GM21526 (cell line): Measurements from ENCODE around the gene AEBP2.
"Not testable (repeated sequence)": the region's sequence is repeated elsewhere in the genome, so short reads cannot be mapped to it uniquely, and the experiment has no call there.

ENCODE experiments used
- ATAC-seq: cut with Tn5 transposase; IDR thresholded peaks from one replicate; pipeline ENCODE4 v1.9.1; 2021; ENCODE audit warnings: moderate library complexity; ENCODE audit not compliant: unreplicated experiment, low FRiP score

Gene AEBP2

DNA sequence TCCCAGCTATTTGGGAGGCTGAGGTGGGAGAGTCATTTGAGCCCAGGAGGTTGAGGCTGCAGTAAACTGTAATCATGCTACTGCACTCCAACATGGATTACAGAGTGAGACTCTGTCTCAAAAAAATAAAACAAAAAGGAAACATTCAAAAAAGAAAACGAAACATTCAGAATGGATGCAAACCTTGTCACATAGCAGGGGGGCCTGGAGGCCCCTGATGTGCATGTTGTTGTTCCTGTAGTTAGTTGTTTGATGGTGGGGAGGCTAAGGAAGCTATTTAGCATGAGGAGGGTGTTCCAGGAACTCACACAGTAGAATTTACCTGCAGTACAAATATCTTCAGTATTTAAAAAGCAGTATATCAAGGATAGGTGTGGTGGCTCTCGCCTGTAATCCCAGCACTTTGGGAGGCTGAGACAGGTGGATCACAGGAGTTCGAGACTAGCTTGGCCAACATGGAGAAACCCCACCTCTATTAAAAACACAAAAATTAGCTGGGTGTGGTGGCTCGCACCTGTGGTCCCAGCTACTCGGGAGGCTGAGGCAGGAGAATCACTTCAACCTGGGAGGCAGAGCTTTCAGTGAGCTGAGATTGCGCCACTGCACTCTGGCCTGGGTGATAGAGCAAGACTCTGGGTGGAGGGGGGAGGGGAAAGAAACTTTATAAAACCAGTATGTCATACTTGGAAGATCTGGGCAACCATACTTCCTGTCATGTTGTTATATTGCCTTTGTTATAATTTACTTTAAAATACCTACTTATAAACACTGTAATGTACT lies 17.6 kb upstream of the AEBP2 start:
- no peak for ATAC-seq

DNA sequence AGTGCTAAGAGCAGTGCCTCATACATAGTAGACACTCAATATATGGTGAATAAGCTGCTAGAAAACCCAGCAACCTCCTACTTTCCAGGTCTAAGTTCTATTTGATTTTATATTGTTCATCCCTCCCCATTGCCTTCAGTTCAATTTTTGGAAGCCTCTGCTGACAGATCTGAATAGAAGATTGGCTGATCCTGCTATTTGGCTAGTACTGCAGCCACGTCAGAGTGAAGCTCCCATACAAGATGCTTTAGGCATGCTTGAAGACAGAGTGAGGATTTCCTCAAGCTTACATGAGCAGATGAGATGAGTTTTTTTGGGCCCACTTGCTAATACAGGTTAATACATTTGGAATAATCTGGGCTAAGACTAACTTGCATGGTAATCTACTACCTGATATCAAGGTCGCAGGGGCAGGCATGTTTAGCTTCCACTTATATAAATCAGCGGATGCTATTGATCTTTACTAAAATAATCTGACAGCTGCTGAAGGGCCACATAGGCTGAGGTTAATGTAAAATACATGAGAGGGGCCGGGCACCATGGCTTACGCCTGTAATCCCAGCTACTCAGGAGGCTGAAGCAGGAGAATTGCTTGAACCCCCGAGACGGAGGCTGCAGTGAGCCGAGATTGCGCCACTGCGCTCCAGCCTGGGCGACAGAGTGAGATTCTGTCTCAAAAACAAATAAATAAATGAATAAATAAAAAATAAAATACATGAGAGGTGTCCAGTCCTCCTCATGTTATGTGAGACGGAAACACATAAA lies 15.9 kb upstream of the AEBP2 start:
- no peak for ATAC-seq

DNA sequence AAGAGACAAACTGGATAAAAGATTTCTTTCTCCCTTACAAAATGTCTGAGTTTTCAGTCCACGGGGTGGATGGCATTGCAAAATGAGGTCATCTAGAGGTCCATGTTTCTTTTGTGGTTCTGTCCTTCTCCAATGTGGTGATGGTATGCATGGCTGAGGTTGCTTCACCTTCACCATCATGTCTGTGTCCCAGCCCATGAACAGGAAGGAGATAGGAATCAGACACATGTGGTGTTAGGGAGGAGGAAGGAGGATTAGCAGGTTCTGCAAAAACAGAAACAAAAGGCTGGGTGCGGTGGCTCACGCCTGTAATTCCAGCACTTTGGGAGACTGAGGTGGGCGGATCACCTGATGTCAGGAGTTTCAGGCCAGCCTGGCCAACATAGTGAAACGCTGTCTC lies 11.0 kb upstream of the AEBP2 start:
- ATAC-seq, result no peak

DNA sequence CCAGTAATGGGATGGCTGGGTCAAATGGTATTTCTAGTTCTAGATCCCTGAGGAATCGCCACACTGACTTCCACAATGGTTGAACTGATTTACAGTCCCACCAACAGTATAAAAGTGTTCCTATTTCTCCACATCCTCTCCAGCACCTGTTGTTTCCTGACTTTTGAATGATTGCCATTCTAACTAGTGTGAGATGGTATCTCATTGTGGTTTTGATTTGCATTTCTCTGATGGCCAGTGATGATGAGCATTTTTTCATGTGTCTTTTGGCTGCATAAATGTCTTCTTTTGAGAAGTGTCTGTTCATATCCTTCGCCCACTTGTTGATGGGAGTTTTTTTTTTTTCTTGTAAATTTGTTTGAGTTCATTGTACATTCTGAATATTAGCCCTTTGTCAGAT lies 9.8 kb upstream of the AEBP2 start:
- ATAC-seq, result not testable (repeated sequence)

DNA sequence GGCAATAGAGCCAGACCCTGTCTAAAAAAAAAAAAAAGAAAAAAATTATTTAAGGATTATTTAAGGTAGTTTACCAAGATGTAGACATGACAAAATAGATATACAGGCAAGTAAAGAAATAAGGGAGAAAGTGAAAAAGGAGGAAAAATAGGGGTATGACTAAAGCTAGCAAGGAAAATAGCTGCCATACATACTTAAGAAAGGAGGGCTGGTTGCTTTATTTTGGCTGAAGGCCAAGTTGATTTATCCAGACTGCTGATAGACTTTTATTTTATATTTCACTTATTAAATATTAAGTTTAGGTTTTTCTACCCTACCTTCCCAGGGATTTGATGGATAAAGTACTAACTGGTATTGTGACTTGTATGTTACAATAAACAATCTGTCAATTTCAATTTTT lies 8.3 kb upstream of the AEBP2 start:
- no peak for ATAC-seq

DNA sequence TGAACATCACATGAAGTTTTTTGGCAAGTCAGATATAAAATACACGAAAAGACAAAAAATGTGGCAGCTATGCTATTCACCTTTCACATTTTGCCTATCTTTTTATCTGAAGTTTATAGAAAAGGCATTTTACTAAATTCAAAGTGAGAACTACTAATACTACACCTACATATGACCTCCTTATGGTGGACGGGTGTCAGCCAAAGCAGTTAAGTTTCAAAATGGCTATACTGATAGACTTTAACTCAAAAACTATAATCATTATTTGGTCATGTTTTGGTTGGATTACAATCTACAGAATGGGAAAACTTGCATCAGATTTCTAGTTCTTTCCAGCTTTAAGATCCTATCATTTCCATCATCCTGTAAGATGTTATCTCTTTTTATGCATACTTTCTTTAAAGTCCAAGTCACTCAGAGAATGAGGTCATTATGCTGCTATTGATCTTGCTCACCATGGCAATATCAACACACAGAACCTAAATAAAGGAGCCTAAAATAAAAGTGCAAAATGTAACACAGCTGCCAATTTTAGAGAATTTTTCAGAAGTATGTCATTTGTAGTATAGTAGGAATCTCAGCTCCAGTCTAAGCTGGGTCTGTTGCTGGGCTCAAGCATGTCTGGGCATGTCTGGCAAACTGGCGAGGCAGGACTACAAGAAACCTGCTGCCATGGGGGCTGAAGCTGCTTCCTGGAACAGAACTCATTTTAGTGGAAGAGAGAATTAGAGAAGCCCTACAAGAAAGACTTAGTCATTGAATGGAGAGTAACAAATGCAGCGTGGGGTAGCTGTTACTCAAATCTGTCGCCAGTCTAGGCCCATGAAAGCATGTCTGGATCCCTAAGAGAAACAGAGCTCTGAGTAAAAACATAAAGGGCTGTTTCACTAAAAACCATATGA lies 7.6 kb upstream of the AEBP2 start:
- peak; percentile 52 for ATAC-seq

DNA sequence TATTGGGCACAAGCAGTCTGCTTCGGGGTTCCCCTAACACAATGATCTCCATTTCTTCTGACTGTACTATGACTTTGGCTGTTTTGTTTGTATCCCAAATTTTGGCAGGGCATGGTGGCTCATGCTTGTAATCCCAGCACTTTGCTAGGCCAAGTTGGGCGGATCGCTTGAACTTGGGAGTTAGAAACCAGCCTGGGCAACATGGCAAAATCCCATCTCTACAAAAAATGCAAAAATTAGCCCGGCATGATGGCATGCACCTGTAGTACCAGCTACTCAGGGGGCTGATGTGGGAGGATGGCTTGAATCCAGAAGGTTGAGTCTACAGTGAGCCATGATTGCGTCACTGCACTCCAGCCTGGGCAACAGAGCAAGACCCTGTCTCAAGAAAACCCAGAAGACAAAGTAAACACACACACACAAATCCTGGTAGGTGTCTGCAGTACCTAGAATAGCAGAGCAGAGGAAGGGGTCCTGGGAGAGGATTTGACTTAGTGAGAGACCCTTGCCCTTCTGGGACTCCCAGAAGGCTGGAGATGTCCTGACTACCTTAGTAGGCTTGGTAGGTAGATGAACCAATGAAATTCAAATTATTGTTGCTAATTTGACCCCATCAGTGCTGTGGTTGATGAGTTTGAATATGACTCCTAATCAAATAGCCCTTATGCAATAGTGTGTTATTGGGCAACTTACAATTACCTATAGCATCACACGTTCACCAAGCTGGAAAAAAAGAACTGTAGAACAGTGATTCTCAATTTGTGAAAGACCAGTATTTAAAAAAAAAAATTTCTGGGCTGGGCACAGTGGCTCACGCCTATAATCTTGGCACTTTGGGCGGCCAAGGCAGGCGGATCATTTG lies 6.8 kb upstream of the AEBP2 start:
- no peak for ATAC-seq

DNA sequence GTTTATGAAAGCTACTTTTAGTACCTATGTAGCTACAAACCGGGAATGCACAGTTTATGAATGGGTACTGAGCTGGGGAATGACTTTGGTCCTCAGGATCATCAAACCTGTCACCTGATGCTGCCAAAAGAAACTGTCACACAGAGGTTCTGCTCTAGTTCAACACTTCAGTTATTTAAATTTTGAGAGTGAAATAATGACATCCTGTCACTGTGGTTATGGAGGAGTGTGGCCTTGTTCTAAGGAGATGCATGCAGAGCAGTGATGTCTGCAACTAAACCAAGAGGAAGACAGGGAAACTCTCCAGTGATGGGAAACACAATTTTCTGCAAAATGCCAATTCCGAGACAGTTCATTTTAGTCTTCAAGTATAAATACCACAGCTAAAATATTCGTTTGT lies 4.8 kb upstream of the AEBP2 start:
- ATAC-seq, result peak; percentile 25

DNA sequence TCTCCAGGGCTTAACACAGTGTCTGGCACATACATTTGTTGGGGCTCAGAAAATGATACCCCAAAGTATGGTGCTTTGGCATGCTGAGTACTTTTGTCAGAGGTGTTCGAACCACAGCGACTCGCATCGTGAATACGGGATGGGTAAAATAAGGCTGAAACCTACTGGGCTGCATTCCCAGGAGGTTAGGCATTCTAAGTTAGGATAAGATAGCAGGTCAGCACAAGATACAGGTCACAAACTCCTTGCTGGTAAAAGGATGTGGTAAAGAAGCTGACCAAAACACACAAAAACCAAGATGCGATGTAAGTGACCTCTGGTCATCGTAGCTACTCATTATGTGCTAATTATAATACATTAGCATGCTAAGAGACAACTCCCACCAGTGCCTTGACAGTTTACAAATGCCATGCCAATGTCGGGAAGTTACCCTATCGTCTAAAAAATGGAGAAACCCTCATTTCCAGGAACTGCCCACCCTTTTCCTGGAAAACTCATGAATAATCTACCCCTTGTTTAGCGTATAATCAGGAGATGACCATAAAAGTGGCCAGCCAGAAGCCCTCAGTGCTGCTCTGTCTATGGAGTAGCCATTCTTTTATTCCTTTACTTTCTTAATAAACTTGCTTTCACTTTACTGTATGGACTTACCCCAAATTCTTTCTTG lies 3.3 kb upstream of the AEBP2 start:
- ATAC-seq, result no peak

DNA sequence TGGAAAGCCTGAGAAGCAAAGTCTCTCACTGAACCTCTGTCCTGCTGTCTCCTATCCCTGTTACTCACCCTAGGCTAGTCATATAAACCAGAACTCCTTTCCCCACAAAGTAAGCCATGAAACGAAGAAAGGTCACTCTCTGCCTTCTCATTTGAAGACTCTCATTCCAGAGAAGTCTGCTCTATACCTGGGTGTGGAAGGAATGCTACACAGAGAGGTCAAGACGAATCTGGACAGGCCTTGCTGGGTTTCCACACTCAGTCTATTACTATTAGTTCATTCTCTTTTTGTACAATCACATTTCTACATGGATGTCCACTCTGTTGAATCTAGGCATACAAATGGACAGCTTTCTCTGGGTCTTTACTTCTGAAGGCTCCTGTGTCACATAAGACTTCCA lies 2.4 kb upstream of the AEBP2 start:
- no peak for ATAC-seq

DNA sequence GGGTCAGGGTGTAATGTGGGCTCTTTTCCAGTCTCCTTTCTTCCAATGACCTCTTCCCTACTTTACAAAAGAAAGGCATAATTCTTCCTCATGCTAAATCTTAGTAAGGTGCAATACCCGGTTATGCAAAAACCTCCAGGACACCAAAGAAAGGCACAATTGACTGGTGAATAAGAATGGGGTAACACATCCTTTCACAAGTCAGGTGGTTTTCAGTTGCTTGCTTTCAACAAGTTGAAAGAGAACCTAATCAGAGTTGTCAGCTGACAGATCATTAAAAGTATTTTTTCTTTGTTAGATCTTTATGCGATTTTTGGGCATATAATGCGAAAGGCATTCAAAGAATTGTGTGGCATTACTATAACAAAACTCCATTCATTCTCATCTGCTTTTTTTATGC lies 1.3 kb upstream of the AEBP2 start:
- no peak for ATAC-seq

DNA sequence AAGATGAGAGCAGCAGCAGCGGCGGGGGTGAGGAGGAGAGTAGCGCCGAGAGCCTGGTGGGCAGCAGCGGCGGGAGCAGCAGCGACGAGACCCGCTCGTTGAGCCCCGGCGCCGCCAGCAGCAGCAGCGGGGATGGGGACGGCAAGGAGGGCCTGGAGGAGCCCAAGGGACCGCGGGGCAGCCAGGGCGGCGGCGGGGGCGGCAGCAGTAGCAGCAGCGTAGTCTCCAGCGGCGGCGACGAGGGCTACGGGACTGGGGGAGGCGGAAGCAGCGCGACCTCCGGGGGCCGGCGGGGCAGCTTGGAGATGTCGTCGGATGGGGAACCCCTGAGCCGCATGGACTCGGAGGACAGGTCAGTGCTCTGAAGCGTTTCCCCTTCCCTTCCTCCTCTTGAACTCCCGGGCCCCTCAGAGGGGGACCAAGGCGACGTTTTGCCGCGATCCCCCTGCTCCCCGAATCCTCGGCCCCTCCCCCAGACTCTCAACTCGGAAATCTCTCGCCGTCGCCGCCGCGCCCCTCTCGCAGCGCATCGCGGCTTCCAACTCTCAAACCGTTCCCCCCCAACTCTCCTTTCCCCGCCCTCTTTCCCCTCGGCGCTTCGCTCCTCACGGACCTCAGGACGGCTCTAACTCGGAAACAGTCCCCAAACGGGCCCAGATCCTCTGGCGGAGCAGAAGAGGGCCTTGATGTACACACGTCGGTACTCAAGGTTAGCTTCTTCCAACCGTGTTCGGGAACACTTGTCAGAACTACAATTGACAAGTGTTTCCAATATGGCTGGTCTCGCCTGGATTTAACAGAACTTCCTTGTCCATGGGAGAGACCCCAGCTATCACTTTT lies 947 bp downstream of the AEBP2 start:
- peak; percentile 32 for ATAC-seq

DNA sequence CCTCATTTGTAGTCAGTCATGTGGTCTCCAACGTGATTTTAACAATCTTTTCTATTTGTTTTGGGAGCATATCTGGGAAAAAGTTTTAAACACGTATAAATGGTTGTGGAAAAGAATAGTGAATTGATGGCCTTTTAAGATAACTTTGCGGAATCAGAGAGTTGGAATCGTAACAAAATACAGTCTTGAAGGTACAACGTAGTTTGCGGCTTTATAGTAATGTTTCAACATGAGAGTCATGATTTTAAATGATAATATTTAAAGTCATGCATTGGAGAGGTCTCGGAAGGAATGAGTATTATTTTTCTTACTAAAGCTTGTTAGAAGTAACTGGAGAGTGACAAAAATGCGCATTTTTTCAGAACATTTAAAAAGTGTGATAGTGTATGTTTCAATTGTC lies 1.6 kb downstream of the AEBP2 start:
- no peak for ATAC-seq

DNA sequence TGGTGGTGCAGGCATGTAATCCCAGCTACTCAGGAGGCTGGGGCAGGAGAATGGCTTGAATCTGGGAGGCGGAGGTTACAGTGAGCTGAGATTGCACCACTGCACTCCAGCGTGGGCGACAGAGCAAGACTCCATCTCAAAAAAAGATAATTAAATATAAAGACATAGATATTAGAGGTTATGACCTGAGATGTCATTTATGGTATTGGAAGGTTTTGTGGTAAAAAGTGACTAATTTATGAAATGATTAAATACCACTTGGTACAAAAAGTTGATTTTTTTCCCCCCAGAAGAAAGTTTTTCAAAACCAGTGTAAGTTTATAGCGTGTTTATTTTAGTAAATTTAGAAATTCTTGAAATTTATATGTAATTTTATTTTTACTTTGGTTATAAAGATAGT lies 4.3 kb downstream of the AEBP2 start:
- ATAC-seq, result no peak

DNA sequence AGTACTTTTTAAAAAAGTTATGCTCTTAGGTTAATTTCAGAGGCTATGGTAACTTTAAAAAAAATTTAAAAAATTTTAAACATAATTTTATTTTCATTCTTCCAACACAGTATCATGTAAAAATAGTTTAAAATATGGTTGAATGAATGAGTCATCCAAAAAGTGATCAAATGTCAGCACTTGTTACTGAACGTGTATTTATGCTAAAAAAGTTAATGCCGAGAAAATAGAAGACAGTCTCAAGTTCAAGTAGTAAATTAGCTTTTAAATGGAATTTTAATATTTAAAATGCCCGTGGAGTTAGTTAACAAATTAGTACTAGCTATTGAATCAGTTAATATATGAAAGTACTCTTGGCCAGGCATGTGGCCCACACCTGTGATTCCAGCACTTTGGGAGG lies 4.8 kb downstream of the AEBP2 start:
- no peak for ATAC-seq

DNA sequence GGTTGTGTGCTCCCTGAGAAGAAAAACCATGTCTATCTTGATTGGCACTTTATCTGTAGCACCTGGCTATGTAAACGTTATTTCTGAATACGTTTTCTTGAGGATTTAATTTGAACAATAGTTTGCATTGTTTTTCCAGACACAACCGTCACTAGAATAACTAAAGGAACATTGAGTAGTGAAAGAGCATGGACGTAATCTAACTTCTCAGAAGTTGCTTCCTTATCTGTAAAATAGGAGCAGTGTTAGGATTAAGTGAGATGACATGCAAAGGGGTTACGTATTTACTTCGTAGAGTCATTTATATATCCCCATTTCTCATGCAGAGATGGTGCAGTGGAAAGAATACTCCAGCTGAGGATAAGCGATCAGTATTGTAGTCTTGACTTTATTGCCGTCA lies 8.1 kb downstream of the AEBP2 start:
- ATAC-seq, result no peak

DNA sequence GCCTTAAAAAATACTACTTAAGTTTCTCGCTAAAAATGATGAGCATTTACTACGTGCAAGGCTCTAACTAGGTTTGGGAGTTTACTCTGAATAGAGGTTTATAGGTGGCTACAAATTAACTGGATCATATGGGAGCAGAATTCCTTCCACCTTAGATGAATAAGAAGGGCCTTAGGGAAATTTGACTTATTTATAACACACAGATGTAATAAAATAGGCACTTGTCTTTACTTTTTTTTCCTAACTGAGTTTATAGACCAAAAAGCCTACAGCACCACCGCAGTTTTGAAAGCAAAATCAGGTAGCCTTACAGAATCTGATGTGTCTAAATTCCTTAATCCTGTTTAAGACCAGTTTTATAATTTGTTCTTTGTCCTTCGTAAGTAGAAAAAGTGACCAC lies 10.5 kb downstream of the AEBP2 start:
- ATAC-seq, result no peak

DNA sequence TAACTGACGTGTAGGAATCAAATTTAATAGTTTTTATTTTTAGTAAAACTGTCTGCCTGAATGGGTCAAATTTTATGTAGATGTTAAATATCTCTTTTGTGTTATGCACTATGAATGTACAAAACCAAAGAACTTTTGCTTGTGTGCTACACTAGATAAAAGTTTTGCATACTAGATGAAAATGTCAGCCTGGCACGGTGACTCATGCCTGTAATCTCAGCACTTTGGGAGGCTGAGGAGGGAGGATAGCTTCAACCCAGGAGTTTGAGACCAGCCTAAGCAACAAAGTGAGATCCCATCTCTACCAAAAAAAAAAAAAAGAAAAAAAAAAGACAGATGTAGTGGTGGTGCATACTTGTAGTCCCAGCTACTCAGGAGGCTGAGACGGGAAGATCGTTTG lies 11.1 kb downstream of the AEBP2 start:
- no peak for ATAC-seq

DNA sequence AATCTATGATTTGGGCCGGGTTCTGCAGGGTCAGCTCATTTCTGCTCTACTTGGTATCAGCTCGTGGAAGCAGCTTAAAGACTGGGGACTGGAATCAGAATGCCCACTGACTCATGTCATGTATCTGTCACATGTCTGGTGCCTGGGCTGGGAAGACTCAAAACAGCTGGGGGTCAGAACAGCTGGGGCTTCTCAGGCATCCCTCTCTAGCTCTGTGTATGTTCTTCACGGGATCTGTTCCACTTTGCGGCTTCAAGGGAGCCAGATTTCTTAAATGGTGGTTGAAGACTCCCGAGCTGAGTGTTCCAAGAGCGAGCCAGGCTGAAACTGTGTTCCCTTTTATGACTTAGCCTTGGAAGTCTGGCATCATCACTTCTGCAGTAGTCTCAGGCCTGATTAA lies 11.9 kb downstream of the AEBP2 start:
- no peak for ATAC-seq
